ENCODE measurements around the gene VWCE. TPM values are rescaled to one million over a fixed set of nuclear protein-coding genes. Genes with fewer than 3 reads are reported as not detected.
"Not testable (repeated sequence)": the region's sequence is repeated elsewhere in the genome, so short reads cannot be mapped to it uniquely, and the experiment has no call there.

Gene VWCE
- total RNA-seq, 2 donors from 2014 or later = 2.0 to 4.3 TPM

DNA sequence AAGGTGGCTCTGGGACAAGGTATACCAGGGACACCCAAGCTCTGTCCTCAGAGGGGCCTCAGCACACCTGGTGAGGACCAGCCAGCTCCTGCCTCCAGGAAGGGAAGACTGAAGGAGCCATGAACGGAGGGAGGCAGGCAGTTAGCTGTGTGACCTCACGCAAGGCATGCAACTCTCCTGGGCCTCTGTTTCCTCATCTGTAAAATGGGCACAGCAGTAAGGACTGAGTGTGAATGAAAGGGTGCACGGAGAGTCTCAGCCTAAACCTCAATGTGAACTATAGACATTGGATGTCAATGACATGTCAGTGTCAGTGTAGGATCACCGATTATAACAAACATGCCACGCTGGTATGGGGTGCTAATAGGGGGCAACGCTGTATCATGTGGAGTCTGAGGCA is 35.8 kb downstream of the VWCE start:
- Histone ChIP-seq H3K27me3 (replicated peaks; ENCODE audit: insufficient read depth) (no peaks in the 10 kb centered on the region), H3K4me3 (no peak overlapping the region), H3K27ac (no peak overlapping the region), H3K36me3 (no peaks in the 10 kb centered on the region), H3K4me1 (replicated peaks) (no peaks in the 10 kb centered on the region), H3K9me3 (no peaks in the 10 kb centered on the region)
- no peak for DNase-seq (ENCODE audit: low spot score)
- intact Hi-C loops (cut with DNase I) = no loop called here
- no peak for TF ChIP-seq POLR2A (IDR thresholded peaks at IDR 0.05)
- TF ChIP-seq POLR2AphosphoS5 (IDR thresholded peaks at IDR 0.05) = no peak
- TF ChIP-seq, protein P1, sequence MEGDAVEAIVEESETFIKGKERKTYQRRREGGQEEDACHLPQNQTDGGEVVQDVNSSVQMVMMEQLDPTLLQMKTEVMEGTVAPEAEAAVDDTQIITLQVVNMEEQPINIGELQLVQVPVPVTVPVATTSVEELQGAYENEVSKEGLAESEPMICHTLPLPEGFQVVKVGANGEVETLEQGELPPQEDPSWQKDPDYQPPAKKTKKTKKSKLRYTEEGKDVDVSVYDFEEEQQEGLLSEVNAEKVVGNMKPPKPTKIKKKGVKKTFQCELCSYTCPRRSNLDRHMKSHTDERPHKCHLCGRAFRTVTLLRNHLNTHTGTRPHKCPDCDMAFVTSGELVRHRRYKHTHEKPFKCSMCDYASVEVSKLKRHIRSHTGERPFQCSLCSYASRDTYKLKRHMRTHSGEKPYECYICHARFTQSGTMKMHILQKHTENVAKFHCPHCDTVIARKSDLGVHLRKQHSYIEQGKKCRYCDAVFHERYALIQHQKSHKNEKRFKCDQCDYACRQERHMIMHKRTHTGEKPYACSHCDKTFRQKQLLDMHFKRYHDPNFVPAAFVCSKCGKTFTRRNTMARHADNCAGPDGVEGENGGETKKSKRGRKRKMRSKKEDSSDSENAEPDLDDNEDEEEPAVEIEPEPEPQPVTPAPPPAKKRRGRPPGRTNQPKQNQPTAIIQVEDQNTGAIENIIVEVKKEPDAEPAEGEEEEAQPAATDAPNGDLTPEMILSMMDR (IDR thresholded peaks at IDR 0.05) = no peak
- 93% methylated on average over 6 of the region's 6 CpGs for WGBS

DNA sequence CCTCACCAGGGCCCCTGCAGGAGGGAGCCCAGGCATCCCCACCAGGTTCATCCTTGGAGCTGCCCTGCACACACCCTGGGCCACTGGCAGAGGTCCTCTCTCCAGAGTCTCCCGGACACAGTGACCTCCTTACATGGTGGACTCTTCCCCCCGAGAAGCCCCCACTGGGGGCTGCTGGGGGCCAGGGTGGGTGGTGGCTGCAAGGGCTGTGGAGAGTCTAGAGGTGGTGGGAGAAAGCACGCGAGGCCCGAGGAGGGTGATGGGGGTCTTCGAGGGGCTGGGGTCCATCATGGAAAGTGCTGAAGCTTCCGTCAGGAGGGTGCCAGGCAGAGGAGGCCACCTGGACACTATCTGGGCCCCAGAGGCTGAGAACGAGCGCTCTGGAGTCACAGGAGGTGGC is 36.6 kb downstream of the VWCE start:
- WGBS = 91% methylated on average over 9 of the region's 9 CpGs
- no peak for DNase-seq (ENCODE audit: low spot score)
- no peaks in the 10 kb centered on the region for H3K27me3 ChIP-seq (replicated peaks; ENCODE audit: insufficient read depth)
- H3K27ac ChIP-seq = no peak overlapping the region
- H3K36me3 ChIP-seq = no peaks in the 10 kb centered on the region
- no peaks in the 10 kb centered on the region for H3K9me3 ChIP-seq
- intact Hi-C loops (cut with DNase I) = no loop called here
- H3K4me1 ChIP-seq (replicated peaks) = no peaks in the 10 kb centered on the region
- TF ChIP-seq POLR2AphosphoS5 (IDR thresholded peaks at IDR 0.05) (no peak), POLR2A (IDR thresholded peaks at IDR 0.05) (no peak)
- H3K4me3 ChIP-seq = no peak overlapping the region

DNA sequence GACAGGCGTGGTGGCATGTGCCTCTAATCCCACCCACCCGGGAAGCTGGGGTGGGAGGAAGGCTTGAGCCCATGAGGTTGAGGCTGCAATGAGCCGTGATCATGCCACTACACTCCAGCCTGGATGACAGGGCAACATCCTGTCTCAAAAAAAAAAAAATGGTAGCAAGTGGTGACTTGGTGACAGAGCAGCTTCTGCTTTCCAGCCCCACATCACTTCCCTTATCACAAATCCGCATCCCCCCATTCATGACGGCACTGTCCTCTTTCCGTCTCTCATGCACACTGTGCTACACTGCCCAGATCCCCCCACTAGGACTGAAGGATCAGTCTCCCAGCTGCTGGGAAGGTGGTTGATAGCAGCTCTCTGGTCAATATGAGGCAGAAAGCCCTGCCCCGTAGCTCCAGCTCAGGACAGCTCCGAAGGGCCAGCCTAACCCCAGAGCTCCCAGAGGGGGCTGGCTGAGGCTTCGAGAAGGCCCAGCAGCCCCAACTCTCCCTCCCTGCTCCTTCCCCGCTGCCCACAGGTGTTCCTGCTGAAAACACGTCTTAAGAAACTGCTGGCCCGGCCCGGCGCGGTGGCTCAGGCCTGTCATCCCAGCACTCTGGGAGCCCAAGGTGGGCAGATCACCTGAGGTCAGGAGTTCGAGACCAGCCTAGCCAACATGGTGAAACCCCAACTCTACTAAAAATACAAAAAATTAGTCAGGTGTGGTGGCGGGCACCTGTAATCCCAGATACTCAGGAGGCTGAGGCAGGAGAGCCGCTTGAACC is 38.2 kb downstream of the VWCE start:
- no peaks in the 10 kb centered on the region for H3K9me3 ChIP-seq
- intact Hi-C loops (cut with DNase I) = no loop called here
- H3K4me3 ChIP-seq = no peak overlapping the region
- no peaks in the 10 kb centered on the region for H3K4me1 ChIP-seq (replicated peaks)
- no peak overlapping the region for H3K27ac ChIP-seq
- WGBS = 91% methylated on average over 18 of the region's 18 CpGs
- TF ChIP-seq POLR2A (IDR thresholded peaks at IDR 0.05) (no peak), POLR2AphosphoS5 (IDR thresholded peaks at IDR 0.05) (no peak)
- TF ChIP-seq, protein P1 (IDR thresholded peaks at IDR 0.05) = no peak
- H3K27me3 ChIP-seq (replicated peaks; ENCODE audit: insufficient read depth) = no peaks in the 10 kb centered on the region
- H3K36me3 ChIP-seq = no peaks in the 10 kb centered on the region
- DNase-seq (ENCODE audit: low spot score) = no peak

DNA sequence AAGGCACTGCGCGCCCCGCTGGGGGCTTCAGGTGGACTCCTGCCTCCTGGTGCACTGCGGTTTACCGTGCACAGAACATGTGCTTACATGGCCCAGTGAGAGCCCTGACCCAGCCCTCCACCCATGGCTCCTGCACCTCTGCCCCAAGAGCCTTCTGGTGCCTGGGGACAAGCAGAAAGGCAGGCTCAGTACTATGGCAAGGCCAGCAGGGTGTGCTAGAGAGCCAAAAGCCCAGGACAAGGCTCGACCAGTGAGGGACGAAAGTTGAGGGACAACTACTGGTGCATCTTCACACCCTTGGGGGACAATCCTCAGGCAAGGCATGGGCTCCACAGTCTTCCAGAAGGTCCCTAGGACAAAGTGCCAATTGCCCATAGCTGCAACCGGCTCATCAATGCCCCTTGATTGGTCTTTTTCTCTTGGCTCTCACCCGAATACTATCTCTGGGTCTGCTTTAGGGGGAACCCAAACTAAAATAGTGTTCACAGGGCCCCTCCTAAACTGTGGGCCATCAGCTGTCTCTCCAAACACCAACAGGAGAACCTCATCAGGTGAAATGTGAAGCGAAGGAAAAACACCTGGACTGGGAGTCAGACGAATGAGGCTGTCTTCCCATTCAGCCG is 40.6 kb downstream of the VWCE start:
- H3K9me3 ChIP-seq = no peaks in the 10 kb centered on the region
- intact Hi-C loops (cut with DNase I) = no loop called here
- TF ChIP-seq POLR2A (IDR thresholded peaks at IDR 0.05) (no peak), POLR2AphosphoS5 (IDR thresholded peaks at IDR 0.05) (no peak)
- TF ChIP-seq, protein P1 (IDR thresholded peaks at IDR 0.05) = peak; percentile 56 to 88 (median 66)
- no peak overlapping the region for H3K4me3 ChIP-seq
- H3K36me3 ChIP-seq = no peaks in the 10 kb centered on the region
- no peaks in the 10 kb centered on the region for H3K4me1 ChIP-seq (replicated peaks)
- no peaks in the 10 kb centered on the region for H3K27me3 ChIP-seq (replicated peaks; ENCODE audit: insufficient read depth)
- peak; percentile 44 for DNase-seq (ENCODE audit: low spot score)
- H3K27ac ChIP-seq = no peak overlapping the region
- 52% methylated on average over 12 of the region's 12 CpGs for WGBS

DNA sequence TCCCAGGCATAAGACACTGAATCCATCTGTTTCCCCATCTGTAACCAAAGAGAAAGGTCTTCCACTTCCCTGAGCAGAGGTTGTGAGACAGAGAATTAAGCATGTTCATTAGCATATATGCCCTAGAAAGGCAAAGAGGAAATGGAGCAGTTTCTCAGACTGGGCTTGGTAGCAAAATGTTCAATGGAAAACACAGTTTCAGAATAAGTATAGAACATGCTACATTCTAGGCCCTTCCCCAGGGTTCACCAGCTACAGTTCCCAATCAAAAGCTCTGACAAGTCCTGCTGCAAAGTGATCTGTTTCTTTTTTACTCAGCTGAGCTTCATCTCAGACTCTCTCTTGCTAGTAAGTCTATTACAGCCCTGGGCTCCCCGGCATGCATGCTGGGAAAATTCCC is 42.8 kb downstream of the VWCE start:
- H3K27ac ChIP-seq; H3K4me3 ChIP-seq; intact Hi-C loops (cut with DNase I); DNase-seq (ENCODE audit: low spot score); H3K36me3 ChIP-seq; H3K4me1 ChIP-seq (replicated peaks); H3K27me3 ChIP-seq (replicated peaks; ENCODE audit: insufficient read depth); H3K9me3 ChIP-seq: not testable (repeated sequence)
- WGBS = 60% methylated on average over 1 of the region's 1 CpG

DNA sequence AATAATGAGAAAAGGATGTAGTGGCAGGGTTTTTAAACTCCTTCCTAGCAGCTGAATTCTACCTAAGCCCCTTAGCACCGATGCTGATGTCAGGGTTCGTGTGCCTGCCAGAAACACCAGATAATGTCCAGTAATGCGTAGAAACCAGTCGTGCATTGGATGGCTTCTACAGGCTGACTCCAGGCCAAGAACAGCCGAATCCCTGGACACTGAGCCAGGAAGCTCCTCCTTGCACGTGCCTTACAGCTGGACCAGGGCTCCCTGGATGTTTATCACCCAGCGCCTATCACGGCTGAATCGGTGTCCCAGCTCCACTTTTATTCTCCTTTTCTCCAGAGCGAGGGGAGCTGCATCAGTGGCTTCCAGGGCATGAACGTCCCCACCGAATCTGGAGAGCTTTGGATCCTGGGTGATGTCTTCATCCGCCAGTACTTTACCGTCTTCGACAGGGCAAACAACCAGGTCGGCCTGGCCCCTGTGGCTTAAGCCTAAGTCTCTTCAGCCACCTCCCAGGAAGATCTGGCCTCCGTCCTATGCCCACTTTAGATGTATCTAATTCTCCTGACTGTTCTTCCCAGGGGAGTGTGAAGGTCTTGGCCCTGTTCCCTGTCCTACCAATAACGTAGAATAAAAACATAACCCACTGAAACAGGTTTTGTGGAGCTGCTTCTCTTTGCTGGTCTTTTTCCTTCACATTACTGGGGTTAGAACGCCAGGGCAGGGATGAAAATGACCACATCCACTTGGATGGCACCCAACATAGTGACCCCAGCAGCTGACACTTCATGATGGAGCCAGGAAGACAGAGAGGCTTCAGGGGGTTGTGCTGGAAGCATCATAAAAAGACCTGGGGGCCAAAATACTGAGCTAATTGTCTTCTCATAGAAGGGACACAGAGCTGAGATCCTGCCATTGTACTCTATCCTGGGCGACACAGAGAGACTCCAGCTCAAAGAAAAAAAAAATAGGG is 44.0 kb downstream of the VWCE start:
- H3K27ac ChIP-seq; DNase-seq (ENCODE audit: low spot score); H3K27me3 ChIP-seq (replicated peaks; ENCODE audit: insufficient read depth); H3K36me3 ChIP-seq; H3K4me1 ChIP-seq (replicated peaks); H3K9me3 ChIP-seq; H3K4me3 ChIP-seq; intact Hi-C loops (cut with DNase I): not testable (repeated sequence)
- 64% methylated on average over 20 of the region's 20 CpGs for WGBS

DNA sequence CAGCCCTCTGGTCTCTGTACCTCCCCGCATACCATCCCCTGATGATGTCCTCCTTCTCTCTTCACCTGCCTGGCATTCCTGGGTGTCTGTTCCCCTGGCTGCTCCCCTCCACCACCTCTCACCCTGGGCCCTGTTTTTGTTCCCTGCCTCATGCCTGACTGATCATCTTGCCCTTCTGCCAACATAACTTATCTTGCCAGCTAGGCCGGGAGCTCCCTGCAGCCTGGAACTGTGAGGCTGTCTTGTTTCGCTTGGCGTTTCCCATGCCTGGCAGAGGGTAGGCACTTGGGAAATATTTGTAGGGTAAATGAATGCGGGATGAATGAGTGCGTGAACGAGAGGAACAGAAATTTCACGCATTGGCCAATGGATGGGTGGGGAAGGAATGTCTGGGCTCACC is 45.9 kb downstream of the VWCE start:
- not testable (repeated sequence) for H3K4me1 ChIP-seq (replicated peaks)

DNA sequence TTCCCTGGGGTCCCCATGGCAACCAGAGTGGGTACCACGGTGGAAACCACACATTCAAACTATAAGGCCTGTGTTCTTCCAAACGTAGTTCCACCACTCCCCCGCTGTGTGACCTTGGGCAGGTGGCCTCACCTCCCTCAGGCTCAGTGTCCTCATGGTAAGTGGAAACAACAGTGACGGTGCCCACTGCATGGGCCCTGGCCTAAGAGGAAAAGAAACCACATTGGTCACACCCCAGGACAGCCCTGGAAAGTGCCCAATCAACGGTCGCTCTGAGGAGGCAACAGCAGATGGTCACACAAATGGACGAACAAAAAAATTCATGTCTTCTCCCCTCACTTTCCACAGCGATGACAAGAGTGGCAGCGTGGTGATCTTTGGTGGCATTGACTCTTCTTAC is 47.0 kb downstream of the VWCE start:
- DNase-seq (ENCODE audit: low spot score); H3K4me3 ChIP-seq; H3K27ac ChIP-seq; intact Hi-C loops (cut with DNase I); H3K27me3 ChIP-seq (replicated peaks; ENCODE audit: insufficient read depth); H3K4me1 ChIP-seq (replicated peaks); H3K36me3 ChIP-seq; H3K9me3 ChIP-seq: not testable (repeated sequence)
- WGBS = 90% methylated on average over 9 of the region's 9 CpGs

More for the DNA sequence above, 45.9 kb downstream of the VWCE start:
- H3K36me3 ChIP-seq; DNase-seq (ENCODE audit: low spot score); H3K9me3 ChIP-seq; intact Hi-C loops (cut with DNase I); H3K4me3 ChIP-seq; H3K27me3 ChIP-seq (replicated peaks; ENCODE audit: insufficient read depth); H3K27ac ChIP-seq: not testable (repeated sequence)
- WGBS = 81% methylated on average over 8 of the region's 8 CpGs
